VCaP (cell line): Measurements from ENCODE around the gene VIPR2.
"Not testable (repeated sequence)": the region's sequence is repeated elsewhere in the genome, so short reads cannot be mapped to it uniquely, and the experiment has no call there.

Experiments
- H3K27ac ChIP-seq: fragments of 450-650 bp; 2 replicates; pipeline ENCODE4 v1.5.1; 2017
- CTCF ChIP-seq: fragments of 450-650 bp; conservative IDR thresholded peaks from 2 replicates; pipeline ENCODE4 v1.5.1; 2017; ENCODE audit warnings: mild to moderate bottlenecking, moderate library complexity

Gene VIPR2

GRCh38 chr7:159000070-159000469 is 144.6 kb downstream of the VIPR2 start:
- no peak overlapping the region for H3K27ac ChIP-seq
- no peak for TF ChIP-seq CTCF

GRCh38 chr7:158999496-158999895 is 145.2 kb downstream of the VIPR2 start:
- no peak for TF ChIP-seq CTCF

GRCh38 chr7:158998261-158998660 is 146.4 kb downstream of the VIPR2 start:
- not testable (repeated sequence) for H3K27ac ChIP-seq

More at GRCh38 chr7:158999496-158999895, 145.2 kb downstream of the VIPR2 start:
- H3K27ac ChIP-seq = no peak overlapping the region

GRCh38 chr7:158997471-158997870 is 147.2 kb downstream of the VIPR2 start:
- H3K27ac ChIP-seq = no peak overlapping the region
- no peak for TF ChIP-seq CTCF

- no peak for TF ChIP-seq CTCF
- H3K27ac ChIP-seq = no peak overlapping the region
Measured at GRCh38 chr7:158997110-158997453, 147.6 kb downstream of the VIPR2 start.

- H3K27ac ChIP-seq = no peak overlapping the region
- TF ChIP-seq CTCF = no peak
Measured at GRCh38 chr7:158996214-158997109, 148.2 kb downstream of the VIPR2 start.

GRCh38 chr7:158995514-158995913 is 149.2 kb downstream of the VIPR2 start:
- TF ChIP-seq CTCF = no peak
- no peak overlapping the region for H3K27ac ChIP-seq

- no peak for TF ChIP-seq CTCF
- H3K27ac ChIP-seq = no peak overlapping the region
Measured at GRCh38 chr7:158994687-158995086, 150.0 kb downstream of the VIPR2 start.
